ENCODE data around the gene LEMD2. TPM values are rescaled to one million over a fixed set of nuclear protein-coding genes. Genes with fewer than 3 reads are reported as not detected.

LEMD2 gene
- total RNA-seq, 1 donor from 2014 or later = 61.5 TPM

DNA sequence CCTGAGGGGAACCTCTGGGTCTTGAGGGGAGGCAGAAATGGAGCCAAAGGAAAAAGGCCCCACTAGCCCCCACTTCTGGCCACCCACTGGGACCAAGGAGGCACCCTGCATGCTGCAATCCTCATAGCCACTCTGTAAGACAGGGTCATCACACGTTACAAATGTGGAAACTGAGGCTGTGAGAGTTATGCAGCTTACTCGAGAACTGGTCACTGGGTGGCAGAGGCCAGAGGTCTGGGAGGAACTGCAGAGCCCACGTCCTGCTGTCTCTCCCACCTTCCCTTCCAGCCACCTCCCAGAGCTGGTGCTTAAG, 18.1 kb downstream of the LEMD2 start:
- TF ChIP-seq, protein P1, sequence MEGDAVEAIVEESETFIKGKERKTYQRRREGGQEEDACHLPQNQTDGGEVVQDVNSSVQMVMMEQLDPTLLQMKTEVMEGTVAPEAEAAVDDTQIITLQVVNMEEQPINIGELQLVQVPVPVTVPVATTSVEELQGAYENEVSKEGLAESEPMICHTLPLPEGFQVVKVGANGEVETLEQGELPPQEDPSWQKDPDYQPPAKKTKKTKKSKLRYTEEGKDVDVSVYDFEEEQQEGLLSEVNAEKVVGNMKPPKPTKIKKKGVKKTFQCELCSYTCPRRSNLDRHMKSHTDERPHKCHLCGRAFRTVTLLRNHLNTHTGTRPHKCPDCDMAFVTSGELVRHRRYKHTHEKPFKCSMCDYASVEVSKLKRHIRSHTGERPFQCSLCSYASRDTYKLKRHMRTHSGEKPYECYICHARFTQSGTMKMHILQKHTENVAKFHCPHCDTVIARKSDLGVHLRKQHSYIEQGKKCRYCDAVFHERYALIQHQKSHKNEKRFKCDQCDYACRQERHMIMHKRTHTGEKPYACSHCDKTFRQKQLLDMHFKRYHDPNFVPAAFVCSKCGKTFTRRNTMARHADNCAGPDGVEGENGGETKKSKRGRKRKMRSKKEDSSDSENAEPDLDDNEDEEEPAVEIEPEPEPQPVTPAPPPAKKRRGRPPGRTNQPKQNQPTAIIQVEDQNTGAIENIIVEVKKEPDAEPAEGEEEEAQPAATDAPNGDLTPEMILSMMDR (IDR thresholded peaks at IDR 0.05) = no peak
- Histone ChIP-seq H3K27ac (peak overlapping the region; percentile 81), H3K4me3 (no peak overlapping the region), H3K27me3 (no peaks in the 10 kb centered on the region), H3K36me3 (peaks cover 37% of the 10 kb centered on the region), H3K4me1 (peaks cover 34% of the 10 kb centered on the region), H3K9me3 (no peaks in the 10 kb centered on the region)
- no peak for DNase-seq
- intact Hi-C loops (cut with DNase I) = loop anchor here (5.0 to 10.0 kb wide), 2 partner anchors 257 to 384 kb away; no protein-coding TSS in a partner anchor
- no peak for ATAC-seq

GRCh38 chr6:33770124-33770832, 18.7 kb downstream of the LEMD2 start:
- Histone ChIP-seq H3K9me3 (no peaks in the 10 kb centered on the region), H3K27ac (peak overlapping the region; percentile 81), H3K4me1 (peaks cover 34% of the 10 kb centered on the region), H3K27me3 (no peaks in the 10 kb centered on the region), H3K4me3 (no peak overlapping the region), H3K36me3 (peaks cover 32% of the 10 kb centered on the region)
- DNase-seq = no peak
- intact Hi-C loops (cut with DNase I) = loop anchor here (5.0 to 10.0 kb wide), 2 partner anchors 257 to 385 kb away; no protein-coding TSS in a partner anchor
- TF ChIP-seq, protein P1 (IDR thresholded peaks at IDR 0.05) = no peak
- no peak for ATAC-seq

DNA sequence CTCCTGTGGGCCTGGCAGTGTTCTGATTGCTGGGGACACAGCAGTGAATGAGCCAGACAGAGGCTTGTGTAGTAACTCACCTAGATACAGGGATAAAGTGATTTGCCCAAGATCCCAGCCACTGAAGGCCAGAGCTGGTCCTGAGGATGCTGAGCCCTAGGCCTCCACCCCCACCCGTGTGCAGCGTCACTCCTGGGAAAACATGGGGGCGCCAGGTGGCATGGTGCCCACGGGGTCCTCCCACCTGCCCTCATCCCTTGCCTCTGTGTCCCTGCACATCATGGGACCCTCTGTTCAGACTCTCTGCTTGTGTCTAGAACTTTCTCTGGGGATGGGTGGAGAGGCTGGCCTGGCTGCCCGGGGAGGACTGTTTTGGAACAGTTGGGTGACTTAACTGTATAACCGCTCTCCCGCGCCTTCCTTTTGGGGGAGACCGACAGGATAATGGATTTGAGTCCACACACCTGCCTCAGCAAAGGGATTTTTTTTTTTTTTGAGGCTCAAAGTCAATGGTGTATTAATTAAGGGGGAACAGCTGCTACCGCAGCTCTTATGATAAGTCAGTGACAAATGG, 19.6 kb downstream of the LEMD2 start:
- Histone ChIP-seq H3K9me3 (no peaks in the 10 kb centered on the region), H3K4me3 (no peak overlapping the region), H3K27ac (no peak overlapping the region), H3K4me1 (peaks cover 34% of the 10 kb centered on the region), H3K27me3 (no peaks in the 10 kb centered on the region), H3K36me3 (peaks cover 22% of the 10 kb centered on the region)
- ATAC-seq (no peak), DNase-seq (no peak)
- intact Hi-C loops (cut with DNase I) = no loop called here
- TF ChIP-seq, protein P1 (IDR thresholded peaks at IDR 0.05) = no peak

DNA sequence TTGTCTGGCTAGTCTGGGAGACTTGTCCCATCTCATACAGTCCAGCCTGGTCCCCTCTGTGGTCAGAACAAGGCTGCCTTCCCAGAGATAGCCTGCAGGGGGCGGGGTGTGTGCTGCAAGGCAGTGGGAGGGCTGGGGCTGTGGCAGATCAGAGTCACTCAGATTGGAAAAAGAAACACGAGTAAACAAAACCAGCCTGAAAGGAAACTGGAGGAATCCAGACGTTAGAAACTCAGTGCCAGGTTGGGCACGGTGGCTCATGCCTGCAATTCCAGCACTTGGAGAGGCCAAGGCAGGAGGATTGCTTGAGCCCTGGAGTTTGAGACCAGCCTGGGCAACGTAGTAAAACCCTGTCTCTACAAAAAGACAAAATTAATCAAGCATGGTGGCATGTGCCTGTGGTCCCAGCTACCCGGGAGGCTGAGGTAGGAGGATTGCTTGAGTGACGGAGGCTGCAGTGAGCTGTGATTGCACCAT, 20.2 kb downstream of the LEMD2 start:
- H3K27me3 ChIP-seq = no peaks in the 10 kb centered on the region
- intact Hi-C loops (cut with DNase I) = no loop called here
- no peak overlapping the region for H3K4me3 ChIP-seq
- H3K36me3 ChIP-seq = peaks cover 17% of the 10 kb centered on the region
- TF ChIP-seq, protein P1 (IDR thresholded peaks at IDR 0.05) = peak; percentile 76
- peaks cover 34% of the 10 kb centered on the region for H3K4me1 ChIP-seq
- DNase-seq (peak; percentile 88), ATAC-seq (peak; percentile 81)
- no peaks in the 10 kb centered on the region for H3K9me3 ChIP-seq
- H3K27ac ChIP-seq = peak overlapping the region; percentile 38

GRCh38 chr6:33766921-33767907, 21.7 kb downstream of the LEMD2 start:
- DNase-seq (no peak), ATAC-seq (no peak)
- no peak overlapping the region for H3K4me3 ChIP-seq
- H3K27me3 ChIP-seq = no peaks in the 10 kb centered on the region
- H3K9me3 ChIP-seq = no peaks in the 10 kb centered on the region
- intact Hi-C loops (cut with DNase I) = no loop called here
- no peak overlapping the region for H3K27ac ChIP-seq
- H3K36me3 ChIP-seq = peaks cover 2% of the 10 kb centered on the region
- peaks cover 24% of the 10 kb centered on the region for H3K4me1 ChIP-seq
- TF ChIP-seq, protein P1 (IDR thresholded peaks at IDR 0.05) = no peak
